NCI-H524 treated with DMSO at 0.1 percent for 48 hours (cell line): ENCODE measurements around the gene SIGLEC10.
"Not testable (repeated sequence)": the region's sequence is repeated elsewhere in the genome, so short reads cannot be mapped to it uniquely, and the experiment has no call there.

Source experiments
- DNase-seq: peaks from one replicate; lab custom pipeline; 2025; lab: John Stamatoyannopoulos, UW

Gene SIGLEC10, protein sequence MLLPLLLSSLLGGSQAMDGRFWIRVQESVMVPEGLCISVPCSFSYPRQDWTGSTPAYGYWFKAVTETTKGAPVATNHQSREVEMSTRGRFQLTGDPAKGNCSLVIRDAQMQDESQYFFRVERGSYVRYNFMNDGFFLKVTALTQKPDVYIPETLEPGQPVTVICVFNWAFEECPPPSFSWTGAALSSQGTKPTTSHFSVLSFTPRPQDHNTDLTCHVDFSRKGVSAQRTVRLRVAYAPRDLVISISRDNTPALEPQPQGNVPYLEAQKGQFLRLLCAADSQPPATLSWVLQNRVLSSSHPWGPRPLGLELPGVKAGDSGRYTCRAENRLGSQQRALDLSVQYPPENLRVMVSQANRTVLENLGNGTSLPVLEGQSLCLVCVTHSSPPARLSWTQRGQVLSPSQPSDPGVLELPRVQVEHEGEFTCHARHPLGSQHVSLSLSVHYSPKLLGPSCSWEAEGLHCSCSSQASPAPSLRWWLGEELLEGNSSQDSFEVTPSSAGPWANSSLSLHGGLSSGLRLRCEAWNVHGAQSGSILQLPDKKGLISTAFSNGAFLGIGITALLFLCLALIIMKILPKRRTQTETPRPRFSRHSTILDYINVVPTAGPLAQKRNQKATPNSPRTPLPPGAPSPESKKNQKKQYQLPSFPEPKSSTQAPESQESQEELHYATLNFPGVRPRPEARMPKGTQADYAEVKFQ

DNA sequence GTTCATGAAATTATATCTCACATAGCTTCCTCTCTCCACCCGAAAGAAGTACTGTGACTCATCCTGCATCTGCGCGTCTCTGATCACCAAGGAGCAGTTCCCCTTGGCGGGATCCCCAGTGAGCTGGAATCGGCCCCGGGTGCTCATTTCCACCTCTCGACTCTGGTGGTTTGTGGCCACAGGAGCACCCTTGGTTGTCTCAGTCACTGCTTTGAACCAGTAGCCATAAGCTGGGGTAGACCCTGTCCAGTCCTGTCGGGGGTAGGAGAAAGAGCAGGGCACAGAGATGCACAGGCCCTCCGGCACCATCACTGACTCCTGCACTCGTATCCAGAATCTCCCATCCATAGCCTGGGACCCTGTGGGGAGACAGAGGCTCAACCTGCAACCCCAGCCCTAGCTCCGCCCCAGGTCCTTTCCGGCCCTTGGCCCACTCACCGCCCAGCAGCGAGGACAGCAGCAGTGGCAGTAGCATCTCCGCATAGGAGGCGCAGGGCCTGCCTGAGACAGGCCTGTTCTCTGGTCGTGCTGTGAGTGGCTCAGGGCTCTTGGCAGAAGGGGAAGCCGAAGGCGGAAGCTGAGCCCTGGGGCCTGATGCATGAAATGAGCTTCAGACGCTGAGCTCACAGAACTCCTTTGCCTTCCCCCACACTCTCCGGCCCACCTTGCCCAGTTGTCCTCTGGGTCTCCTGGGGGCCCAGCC lies at the start of gene SIGLEC10:
Gene SIGLEC10 (minus strand): TSS at position 536 of the 703 bp plus-strand sequence. CDS start 61 bp downstream, at position 475.
- DNase-seq, result no peak

DNA sequence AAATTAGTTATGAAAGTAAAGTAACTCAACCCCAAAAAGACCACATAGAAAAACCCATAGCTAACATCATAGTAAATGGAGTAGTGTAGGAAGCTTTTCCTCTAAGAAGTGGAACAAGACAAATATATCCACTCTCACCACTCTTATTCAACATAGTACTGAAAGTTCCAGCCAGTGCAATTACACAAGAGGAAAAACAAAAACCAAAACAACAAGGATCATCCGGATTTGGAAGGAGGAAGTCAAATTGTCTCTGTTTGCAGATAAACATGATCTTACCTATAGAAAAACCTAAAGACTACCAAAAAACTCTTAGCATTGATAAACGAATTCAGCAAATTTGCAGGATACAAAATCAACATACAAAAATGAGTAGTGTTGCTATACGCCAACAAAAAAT lies 49.3 kb upstream of the SIGLEC10 start:
- no peak for DNase-seq

DNA sequence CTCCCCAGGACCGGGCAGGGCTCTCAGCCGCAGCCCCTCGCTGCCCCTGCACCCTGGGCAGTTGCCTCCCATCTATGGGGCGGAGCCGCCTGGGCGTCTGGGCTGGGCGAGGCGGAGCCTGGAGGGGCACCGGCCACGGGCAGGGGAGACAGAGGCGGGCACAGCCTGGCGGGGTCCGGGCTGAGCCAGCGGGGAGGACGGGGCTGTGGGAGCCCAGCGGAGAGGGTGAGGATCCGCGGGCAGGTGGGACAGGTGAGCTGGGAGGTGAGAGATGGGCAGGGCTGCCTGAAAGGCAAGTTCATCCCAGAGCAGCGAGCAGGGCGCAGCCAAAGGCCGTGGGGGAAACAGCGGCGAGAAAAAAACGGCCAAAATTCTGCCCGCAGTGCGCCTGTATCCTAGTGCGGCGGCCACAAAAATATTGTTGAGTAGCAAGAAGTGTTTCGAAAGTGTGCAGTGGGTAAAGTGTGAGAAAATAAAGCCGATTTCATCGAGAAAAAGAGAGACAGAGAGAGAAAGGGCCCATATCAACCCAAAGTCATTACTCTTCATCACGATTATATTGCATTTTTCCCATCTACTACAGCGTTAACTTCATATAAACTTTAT lies 46.6 kb upstream of the SIGLEC10 start:
- DNase-seq, result not testable (repeated sequence)

DNA sequence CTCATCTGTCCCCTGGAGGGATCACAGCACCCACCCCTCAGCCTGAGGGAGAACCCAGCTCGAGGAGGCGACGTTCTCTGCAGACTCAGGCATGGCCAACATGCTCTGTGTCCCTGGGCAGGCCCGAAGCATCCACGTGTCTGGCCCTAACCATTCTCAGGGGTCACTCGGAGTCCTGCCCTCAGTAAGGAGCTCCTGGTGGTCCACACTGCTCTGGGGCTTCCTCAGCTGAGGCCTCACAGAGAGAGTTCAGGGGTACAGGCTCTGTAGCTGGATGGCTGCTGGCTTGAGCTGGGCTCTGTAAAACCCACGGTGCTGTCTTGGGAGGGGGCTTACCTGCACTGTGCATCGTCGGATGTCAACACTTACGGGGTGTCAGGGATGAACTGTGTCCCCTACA lies 45.2 kb upstream of the SIGLEC10 start:
- DNase-seq, result no peak

DNA sequence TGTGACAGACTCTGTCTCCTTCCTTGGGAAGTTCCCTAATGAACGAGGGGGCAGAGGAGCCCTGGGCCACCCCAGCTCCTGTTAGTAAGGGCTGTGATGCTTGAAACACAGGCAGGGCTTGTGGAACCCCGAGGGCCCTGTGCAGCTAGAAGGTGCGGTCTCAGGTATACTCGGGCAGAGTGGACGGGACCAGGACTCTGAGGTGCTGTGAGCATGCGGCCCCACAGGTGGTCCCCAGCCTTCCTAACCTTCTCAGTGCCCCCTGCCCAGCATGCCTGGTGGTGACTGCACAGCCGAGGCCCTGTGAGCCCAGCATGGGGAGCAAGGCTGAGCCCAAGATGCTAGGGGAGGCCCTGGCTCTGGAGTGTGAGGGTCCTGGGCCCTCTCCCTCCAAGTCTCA lies 44.8 kb upstream of the SIGLEC10 start:
- no peak for DNase-seq

DNA sequence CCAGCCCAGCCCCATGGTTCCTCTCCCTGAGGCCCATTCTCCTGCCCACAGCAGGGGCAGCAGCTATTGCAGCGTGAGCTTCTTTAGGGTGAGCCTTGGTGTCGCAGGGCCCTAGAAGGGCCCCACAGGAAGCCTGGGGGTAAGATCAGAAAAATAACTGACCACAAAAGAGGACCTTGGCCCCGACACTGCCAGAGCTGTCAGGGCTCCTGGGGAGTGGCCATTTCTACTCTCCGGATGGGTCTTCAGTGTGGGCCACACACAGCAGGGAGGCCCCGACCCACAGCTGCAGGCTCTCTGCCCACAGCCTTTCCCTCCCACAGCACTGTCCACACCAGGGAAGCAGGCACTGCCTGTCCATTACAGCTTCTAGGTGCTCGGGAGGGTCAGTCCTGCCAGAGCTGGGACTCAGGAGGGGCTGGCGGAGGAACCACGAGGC lies 44.3 kb upstream of the SIGLEC10 start:
- no peak for DNase-seq

DNA sequence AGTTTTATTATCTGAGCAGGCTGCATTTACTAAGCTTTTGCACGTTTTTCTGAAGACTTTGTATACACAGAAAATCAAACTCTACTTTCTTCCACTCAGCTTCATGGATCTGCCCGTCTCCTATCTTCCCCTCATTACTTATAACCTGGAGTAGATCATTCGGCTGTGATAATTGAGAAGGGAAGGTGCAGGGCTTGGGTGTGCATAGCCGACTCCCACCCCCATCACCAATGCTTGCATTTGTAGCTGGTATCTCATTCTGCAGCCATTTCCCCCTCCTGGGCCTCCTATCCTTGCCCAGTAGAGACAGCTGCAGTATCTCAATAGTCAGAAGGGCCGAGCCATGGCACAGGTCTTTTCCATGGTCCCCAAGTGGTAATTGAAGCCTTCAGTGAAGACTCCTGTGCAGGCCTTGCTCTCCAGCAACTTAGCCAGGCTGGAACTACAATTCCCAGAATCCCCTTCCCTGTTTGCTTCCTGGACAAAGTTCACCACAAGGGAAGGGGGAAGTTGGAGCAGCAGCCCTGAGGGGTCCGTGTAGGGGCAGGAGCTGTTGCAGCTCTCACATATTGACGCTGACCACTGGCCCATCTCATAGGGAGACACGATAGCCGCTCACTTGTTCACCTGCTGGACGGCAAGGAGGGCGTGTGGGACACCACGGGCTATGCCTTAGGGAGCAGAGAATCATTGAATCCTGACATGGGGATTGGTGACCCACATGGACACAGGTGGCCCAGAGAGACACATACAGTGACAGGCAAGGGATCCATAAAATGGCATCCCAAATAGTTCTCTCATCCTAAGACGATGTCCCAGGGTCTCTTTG lies 42.9 kb upstream of the SIGLEC10 start:
- DNase-seq, result no peak

DNA sequence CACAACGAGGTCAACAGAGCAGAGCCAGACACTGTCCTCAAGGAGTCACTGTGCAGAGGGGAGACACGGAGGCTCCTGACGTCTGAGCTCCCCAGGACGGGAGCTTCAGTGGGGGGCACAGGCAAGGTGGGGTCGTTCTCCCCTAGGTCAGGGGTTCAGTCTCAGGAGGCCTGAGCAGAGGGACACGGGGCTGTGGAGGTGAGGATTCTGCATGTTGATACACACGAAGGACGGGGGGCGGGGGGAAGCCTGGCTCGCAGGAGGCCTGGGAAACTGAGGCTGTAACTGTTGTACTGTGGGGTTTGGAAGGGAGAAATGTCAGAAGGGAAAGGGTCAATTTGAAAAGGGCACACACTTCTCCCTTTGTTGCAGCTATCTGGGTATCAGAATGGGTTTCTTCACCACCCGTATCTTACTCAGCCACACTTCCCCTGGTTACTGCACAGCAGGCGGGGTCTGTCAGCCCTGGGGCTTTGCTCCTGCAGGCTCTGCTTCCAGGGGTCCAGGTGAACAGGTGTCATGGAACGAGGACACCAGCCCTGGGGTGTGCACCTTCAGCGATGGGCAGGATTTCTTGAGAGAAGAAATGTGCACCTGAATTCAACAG lies 41.6 kb upstream of the SIGLEC10 start:
- no peak for DNase-seq

DNA sequence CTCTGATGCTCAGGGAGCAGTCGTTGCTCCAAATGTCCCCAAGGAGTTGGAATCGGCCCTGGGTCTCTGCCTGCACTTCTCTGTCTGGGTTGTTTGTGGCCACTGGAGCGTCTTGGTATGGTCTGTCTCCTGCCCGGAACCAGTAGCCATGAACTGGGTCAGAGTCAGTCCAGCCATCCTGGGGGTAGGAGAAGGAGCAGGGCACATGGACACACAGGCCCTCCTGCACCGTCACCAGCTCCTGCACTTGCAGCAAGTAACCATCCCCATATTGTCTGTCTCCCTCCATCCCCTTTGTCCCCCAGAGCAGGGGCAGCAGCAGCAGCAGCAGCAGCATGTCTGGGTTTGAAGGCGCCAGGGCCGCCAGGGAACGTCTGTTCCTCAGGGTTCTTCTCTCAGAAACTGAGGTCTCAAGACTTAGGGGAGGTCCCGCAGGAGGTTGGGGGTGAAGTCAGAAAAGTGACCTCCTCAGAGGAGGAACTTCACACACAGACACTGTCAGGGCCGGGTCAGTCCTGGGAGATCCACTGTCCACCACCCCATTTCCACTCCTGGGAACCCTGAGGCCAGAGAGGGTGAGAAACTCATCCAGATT lies 40.7 kb upstream of the SIGLEC10 start, which contains the start of gene SIGLEC8:
Gene SIGLEC8 (minus strand): TSS at position 404 of the 595 bp plus-strand sequence. CDS start 67 bp downstream, at position 337.
- no peak for DNase-seq

DNA sequence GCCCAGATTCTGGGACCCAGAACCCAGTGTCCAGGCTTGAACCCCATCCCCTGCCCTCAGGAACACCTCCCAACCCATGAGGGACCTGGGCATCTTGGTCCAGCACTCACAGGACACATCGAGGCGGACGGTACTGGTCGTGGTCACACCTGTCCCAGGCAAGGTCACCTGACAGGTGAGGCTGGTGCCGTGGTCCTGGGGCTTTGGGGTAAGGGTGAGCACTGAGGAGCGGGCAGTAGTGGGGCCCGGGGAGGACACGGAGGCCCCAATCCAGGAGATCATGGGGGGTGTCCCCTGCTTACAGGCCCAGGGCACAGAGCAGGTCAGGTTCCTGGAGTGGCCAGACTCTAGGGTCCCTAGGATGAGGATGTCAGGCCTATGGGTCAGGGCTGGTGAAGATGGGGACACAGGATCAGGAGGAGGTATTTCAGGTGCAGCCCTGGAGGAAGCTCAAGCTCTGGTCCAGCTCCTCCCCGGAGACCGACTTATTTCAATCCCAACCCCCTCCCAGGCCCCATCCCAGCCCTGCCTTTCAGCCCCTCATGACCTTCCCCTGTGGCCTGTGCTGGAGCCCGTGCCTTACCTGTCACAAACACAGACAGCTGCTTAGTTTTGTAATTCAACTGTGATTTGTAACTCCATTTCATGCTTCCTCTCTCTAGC lies 40.0 kb upstream of the SIGLEC10 start:
- DNase-seq, result no peak

DNA sequence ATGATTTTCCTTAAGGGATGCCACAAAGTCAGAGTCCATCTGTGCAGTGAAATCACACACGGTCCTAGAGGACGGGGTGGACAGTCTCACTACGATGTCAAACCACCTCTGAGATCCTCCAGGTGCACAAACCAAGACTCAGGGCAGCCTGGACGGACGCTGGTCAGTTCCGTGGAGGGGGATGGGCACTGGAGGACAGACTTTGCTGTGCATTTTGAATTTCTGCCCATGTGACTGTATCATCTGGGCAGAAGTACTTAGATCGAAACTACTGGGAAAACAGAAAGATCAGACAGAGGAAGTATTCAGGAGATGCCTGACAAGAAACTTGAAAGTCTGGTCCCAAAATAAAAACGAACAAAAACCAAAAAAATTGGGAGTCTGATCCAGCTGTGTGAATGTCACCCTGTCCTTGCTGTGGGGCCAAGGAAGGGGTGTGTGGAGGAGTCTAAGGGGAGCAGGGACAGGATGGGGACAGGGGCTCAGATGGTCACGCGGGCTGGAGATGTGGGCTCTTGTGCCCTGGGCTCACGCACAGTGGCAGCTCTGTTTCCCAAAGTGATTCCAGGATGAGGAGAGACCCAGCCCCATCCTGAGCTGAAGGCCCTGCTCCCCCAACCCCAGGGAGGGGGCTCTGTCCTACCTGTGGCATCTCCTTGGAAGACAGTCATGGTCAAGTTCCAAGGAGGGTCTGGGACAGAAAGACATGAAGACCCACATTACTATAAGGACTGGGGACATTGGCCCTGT lies 39.3 kb upstream of the SIGLEC10 start:
- DNase-seq, result no peak

DNA sequence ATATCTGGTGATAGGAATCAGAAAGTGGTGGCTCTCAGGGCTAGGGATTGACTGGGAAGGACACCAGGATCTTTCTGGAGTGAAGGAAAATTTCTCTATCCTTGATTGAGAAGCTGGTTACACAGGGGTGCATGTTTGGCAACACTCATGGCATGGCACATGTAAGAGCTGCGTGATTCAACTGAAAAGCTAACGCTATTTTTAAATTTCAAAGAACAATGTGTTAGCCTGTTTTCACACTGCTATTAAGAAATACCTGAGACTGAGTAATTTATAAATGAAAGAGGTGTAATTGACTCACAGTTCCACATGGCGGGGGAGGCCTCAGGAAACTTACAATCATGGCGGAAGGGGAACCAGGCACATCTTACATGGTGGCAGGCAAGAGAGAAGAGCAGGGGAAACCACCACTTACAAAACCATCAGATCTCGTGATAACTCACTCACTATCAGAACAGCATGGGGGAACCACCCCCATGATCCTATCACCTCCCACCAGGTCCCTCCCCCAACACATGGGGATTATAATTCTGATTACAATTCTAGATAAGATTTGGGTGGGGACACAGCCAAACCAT lies 33.4 kb upstream of the SIGLEC10 start:
- DNase-seq, result no peak

DNA sequence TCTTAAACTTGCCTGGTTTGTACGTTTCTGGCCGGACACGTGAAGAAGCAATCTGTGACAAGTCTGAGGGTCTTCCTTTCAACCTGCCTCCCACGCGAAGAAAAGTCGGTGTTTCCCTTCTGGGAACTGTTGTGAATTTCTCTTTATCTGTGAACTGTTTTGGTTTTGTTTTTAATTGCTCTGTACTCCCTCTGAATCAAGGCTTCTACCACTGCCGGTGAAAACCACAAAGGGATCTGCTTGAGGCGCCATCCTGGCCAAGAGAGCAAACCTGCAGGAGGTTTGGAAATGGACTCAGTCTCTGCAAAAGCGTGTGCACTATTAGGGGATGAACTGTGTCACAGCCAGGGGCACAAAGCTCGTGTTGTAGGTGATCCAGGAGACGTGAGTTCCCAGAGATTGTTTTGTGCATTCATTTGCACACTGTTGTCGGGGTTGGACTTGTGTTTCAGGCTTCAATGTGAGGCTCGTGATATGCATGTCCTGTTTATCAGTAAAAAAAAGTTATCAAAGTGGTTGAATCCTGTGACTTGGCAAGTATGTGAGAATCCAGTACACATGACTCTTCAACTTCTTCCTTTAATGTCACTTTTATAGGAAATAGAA lies 31.1 kb upstream of the SIGLEC10 start:
- DNase-seq, result no peak

DNA sequence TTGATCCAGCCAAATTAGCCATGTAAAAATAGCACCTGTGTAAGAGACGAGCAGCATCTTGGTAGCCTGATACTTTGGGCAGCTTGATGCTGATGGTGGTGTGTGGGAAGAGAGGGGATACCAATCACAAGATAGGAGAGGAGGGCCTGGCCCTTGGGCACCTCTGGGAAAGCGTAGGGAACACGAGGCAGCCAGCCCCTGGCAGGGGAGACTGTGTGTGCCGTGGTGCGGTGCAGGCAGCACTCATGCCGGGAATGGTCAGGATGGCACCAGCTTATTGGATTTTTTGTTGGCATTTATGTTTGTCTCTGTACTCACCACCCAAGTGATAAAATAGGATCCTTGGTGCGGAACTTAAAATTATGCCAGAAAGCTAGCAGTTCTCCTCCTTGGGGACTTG lies 30.6 kb upstream of the SIGLEC10 start:
- no peak for DNase-seq

DNA sequence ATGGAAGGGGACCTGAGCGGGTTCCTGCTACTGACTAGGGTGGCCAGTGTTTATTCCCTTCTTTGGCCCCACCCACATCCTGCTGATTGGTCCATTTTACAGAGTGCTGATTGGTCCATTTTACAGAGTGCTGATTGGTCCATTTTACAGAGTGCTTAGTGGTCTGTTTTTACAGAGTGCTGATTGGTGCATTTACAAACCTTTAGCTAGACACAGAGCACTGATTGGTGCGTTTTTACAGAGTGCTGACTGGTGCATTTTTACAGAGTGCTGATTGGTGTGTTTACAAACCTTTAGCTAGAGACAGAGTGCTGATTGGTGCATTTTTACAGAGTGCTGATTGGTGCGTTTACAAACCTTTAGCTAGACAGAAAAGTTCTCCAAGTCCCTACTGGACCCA lies 30.1 kb upstream of the SIGLEC10 start:
- not testable (repeated sequence) for DNase-seq

DNA sequence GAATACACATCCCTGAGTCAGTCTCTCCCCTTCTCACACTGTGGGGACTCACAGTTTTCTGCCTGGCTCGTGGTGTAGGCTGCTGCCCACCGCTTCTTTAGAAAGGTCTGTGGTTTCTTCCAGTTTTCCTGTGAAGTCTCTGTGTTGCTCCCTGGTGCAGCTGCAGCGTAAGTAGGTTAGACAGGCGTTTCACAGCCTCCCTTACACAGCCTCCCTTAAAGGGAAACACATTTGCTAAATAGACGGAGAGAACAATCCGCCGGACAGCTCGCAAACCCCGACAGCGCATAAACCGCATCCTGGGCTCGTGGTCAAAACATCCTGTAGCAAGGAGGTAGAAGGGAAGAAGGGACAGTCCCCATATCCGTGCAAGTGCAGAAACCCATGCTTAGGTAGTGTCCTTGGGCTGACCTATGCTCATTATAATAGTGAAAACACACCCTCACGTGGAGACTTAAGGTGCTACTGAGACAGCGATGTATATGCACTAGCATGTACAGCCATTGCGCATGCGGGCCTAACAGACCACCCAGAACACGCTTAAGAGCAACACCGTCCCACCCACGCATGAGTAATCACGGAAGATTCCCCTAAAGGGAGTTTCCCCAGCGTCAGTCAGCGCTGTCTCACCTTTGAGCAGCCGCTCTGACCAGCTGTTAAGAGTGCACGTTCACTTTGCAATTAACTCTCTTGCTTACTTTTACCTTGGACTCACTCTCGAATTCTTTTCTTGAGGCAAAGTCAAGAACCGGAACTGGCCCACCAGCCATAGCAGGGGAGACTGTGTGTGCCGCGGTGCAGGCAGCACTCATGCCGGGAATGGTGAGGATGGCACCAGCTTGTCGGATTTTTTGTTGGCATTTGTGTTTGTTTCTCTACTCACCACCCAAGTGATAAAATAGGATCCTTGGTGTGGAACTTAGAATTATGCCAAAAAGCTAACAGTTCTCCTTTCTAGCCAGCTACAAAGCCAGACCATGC lies 24.3 kb upstream of the SIGLEC10 start:
- no peak for DNase-seq

DNA sequence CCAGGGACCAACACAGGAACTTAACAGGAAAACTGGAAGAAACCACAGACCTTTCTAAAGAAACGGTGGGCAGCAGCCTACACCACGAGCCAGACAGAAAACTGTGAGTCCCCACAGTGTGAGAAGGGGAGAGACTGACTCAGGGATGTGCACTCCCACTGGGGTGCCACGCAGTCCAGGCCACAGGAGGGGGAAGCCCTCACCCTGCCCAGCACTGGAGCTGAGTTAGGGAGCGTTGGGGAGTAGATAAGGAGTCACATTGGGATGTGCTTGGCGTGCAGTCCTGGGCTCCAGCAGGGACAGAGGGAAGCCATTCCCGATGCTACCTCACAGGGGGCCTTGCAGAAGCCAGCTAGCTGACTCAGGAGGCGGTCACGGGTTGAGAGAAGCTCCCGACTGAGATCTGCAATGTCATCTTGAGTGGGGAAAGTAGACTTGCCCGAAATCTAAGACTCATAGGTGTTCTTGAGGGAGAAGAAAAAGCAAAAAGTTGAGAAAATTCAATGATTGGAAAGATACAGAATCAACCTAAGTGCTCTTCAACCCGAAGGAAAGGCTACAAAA lies 23.5 kb upstream of the SIGLEC10 start:
- no peak for DNase-seq
